Uterus (tissue), 4 donors: ENCODE data around the gene NTSR1. TPM values are rescaled to one million over a fixed set of nuclear protein-coding genes. Genes with fewer than 3 reads are reported as not detected.

Source experiments
- DNase-seq, 2 donors: peaks; one replicate each; pipeline ENCODE4 v3.0.0-alpha.2; 2019 to 2020
- H3K27ac ChIP-seq, 2 donors: fragments of 200-600 bp; sonication (generic); 1 replicate in 1 of 2; 2 replicates in 1 of 2; pipeline ENCODE4 v1.5.1; 2016 to 2018
- H3K27me3 ChIP-seq, 2 donors: fragments of 200-600 bp; sonication (generic); one replicate each; pipeline ENCODE4 v1.5.1; 2018 to 2019; ENCODE audit warnings: control low read depth in 1 of 2
- H3K36me3 ChIP-seq, 2 donors: fragments of 200-600 bp; sonication (generic); one replicate each; pipeline ENCODE4 v1.5.1; 2019; ENCODE audit warnings: control low read depth in 1 of 2
- H3K4me1 ChIP-seq, 2 donors: fragments of 200-600 bp; sonication (generic); one replicate each; pipeline ENCODE4 v1.5.1; 2018 to 2019; ENCODE audit warnings: control low read depth in 1 of 2
- H3K4me3 ChIP-seq, 2 donors: fragments of 200-600 bp; sonication (generic); 1 replicate in 1 of 2; 2 replicates in 1 of 2; pipeline ENCODE4 v1.5.1; 2018 to 2019; ENCODE audit warnings: mild to moderate bottlenecking in 1 of 2
- H3K9me3 ChIP-seq, 2 donors: fragments of 200-600 bp; sonication (generic); one replicate each; pipeline ENCODE4 v1.5.1; 2019; ENCODE audit warnings: control low read depth in 1 of 2
- CTCF ChIP-seq, 4 experiments: fragments of 200-600 bp in 2 of 4; fragments of 450-650 bp in 2 of 4; sonication (generic) in 2 of 4; IDR thresholded peaks; one replicate each; pipeline ENCODE4 v1.5.1; 2016 to 2019; ENCODE audit warnings: antibody characterized with exemption in 4 of 4, mild to moderate bottlenecking in 2 of 4, moderate library complexity in 1 of 4
- POLR2A ChIP-seq, 2 donors: fragments of 450-650 bp; IDR thresholded peaks; one replicate each; pipeline ENCODE4 v1.6.1; 2016; ENCODE audit warnings: antibody characterized with exemption in 2 of 2, mild to moderate bottlenecking in 1 of 2, moderate library complexity in 1 of 2
- intact Hi-C: fragments of 100-400 bp; cut with DNase I; formaldehyde crosslinking; loops from one replicate; pipeline ENCODE4 v1.15.1; 2023; ENCODE audit warnings: low total_unique reads
- total RNA-seq, 4 donors: library from RNA; depleted of rRNA in 3 of 4; stranded (reverse); fragments of >200 nt in 3 of 4; gene quantifications; one replicate each; pipeline versions ENCODE4 v1.1.0 to v1.2.4, GENCODE V29; 2014 to 2023
- donor health status: DM: yes; HTN: yes; CAD: no.

Gene NTSR1
- total RNA-seq, 4 donors from 2014 or later: not detected

GRCh38 chr20:62732842-62733525, 24.3 kb downstream of the NTSR1 start:
- TF ChIP-seq POLR2A (IDR thresholded peaks at IDR 0.05) (no peak), CTCF (IDR thresholded peaks at IDR 0.05) (no peak)
- Histone ChIP-seq H3K4me1 (no peaks in the 10 kb centered on the region), H3K36me3 (no peaks in the 10 kb centered on the region), H3K9me3 (no peaks in the 10 kb centered on the region), H3K27me3 (no peaks in the 10 kb centered on the region), H3K27ac (no peak overlapping the region), H3K4me3 (no peak overlapping the region)
- intact Hi-C loops: no loop called here
- DNase-seq: no peak

- Histone ChIP-seq H3K27ac (no peak overlapping the region), H3K36me3 (no peaks in the 10 kb centered on the region), H3K4me1 (no peaks in the 10 kb centered on the region), H3K4me3 (no peak overlapping the region), H3K27me3 (no peaks in the 10 kb centered on the region), H3K9me3 (no peaks in the 10 kb centered on the region)
- intact Hi-C loops: no loop called here
- no peak for DNase-seq
- TF ChIP-seq POLR2A (IDR thresholded peaks at IDR 0.05): no peak
- no peak for TF ChIP-seq CTCF (IDR thresholded peaks at IDR 0.05)
Observed at GRCh38 chr20:62733526-62733842, 24.8 kb downstream of the NTSR1 start.

GRCh38 chr20:62733891-62734290, 25.3 kb downstream of the NTSR1 start:
- H3K27me3 ChIP-seq: no peaks in the 10 kb centered on the region
- H3K36me3 ChIP-seq: no peaks in the 10 kb centered on the region
- H3K4me3 ChIP-seq: no peak overlapping the region
- intact Hi-C loops: no loop called here
- no peak for DNase-seq
- H3K27ac ChIP-seq: no peak overlapping the region
- no peaks in the 10 kb centered on the region for H3K4me1 ChIP-seq
- TF ChIP-seq CTCF (IDR thresholded peaks at IDR 0.05): no peak
- no peak for TF ChIP-seq POLR2A (IDR thresholded peaks at IDR 0.05)
- H3K9me3 ChIP-seq: no peaks in the 10 kb centered on the region

- DNase-seq: no peak
- intact Hi-C loops: no loop called here
- Histone ChIP-seq H3K27me3 (no peaks in the 10 kb centered on the region), H3K36me3 (no peaks in the 10 kb centered on the region), H3K4me1 (no peaks in the 10 kb centered on the region), H3K9me3 (no peaks in the 10 kb centered on the region), H3K4me3 (no peak overlapping the region), H3K27ac (no peak overlapping the region)
- TF ChIP-seq POLR2A (IDR thresholded peaks at IDR 0.05): no peak
- no peak for TF ChIP-seq CTCF (IDR thresholded peaks at IDR 0.05)
Observed at GRCh38 chr20:62734326-62734725, 25.7 kb downstream of the NTSR1 start.

- intact Hi-C loops: no loop called here
- H3K9me3 ChIP-seq: no peaks in the 10 kb centered on the region
- no peaks in the 10 kb centered on the region for H3K27me3 ChIP-seq
- no peak for DNase-seq
- TF ChIP-seq POLR2A (IDR thresholded peaks at IDR 0.05) (no peak), CTCF (IDR thresholded peaks at IDR 0.05) (no peak)
- no peaks in the 10 kb centered on the region for H3K36me3 ChIP-seq
- H3K4me1 ChIP-seq: no peaks in the 10 kb centered on the region
- no peak overlapping the region for H3K4me3 ChIP-seq
- H3K27ac ChIP-seq: no peak overlapping the region
Observed at GRCh38 chr20:62734881-62735280, 26.2 kb downstream of the NTSR1 start.
